Suppressor macrophage (primary cell): Measurements from ENCODE around the gene CREB3L2.
"Not testable (repeated sequence)": the region's sequence is repeated elsewhere in the genome, so short reads cannot be mapped to it uniquely, and the experiment has no call there.

Source experiments
- DNase-seq, 4 experiments: peaks; one replicate each; pipeline ENCODE4 v3.0.0-alpha.2; 2020 to 2022

CREB3L2 gene

DNA sequence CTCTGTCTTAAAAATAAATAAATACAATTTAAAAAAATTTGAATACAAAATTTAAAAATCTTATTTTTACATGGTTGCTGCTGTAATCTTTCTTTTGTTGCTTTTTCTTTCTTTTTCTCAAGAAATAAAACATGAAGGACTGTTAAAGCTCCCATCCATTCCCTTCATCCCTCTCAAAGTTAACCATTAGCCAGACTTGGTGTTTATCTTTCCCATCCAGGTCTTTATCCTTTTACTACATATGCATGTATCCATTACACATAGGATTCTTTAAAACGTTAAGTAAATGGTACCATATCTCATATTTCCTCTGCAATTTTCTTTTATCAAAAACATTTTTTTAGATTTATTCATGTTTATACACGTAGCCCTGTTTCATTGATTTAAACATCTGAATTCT, 70.1 kb downstream of the CREB3L2 start:
- no peak for DNase-seq

DNA sequence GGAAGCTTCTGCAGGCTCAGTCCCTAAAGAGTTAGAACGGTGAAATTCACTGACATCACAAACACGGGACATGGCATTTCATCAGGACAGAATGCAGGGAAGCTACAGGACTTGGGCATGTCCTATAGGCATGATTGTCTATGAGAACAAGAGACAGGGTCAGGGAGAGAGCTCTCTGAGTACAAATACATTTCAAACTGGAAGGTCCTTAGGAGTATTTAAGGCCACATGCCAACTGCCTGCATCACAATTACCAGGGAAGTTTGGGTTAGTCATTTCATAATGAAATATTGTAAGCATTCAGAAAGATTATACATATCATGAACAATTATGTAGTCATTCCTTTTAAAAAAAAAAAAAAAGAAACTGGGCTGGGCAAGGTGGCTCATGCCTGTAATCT, 71.3 kb downstream of the CREB3L2 start:
- DNase-seq, result peak; percentile 44 to 57 (median 48)

DNA sequence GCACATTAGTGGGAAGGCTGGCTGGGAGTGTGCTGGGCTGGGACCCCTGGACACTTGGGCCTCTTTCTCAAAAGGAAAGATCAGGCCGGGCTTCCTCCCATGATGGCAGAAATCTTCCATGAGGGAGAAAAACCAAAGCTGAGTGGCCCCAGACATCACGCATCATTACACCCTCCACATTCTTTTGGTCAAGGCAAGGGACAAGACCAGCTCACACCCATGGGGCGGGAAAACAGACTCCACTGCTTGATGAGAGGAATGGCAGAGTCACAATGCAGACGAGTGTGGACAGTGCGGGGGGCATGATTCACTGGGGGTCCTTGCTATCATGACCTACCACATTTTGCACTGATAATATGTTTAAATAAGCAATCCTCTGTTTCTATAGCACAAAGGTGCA, 73.3 kb downstream of the CREB3L2 start:
- DNase-seq, result no peak

DNA sequence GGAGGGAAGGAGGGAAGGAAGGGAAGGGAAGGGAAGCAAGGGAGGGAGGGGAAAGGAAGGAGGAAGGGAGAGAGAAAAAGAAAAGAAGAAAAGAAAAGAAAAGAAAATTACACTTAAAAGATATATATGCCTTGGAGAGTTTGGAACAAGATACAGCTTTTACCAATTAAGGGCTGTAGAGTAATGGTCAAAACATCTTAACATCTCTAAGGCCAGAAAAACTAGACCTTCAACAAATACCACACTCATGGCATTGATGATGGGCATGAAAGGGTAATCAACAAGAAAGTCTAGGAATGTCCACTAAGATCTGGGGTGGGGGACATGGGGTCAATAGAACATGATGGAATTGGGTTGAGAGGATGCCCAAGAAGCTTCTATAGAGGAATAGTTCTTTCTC, 74.5 kb downstream of the CREB3L2 start:
- no peak for DNase-seq

DNA sequence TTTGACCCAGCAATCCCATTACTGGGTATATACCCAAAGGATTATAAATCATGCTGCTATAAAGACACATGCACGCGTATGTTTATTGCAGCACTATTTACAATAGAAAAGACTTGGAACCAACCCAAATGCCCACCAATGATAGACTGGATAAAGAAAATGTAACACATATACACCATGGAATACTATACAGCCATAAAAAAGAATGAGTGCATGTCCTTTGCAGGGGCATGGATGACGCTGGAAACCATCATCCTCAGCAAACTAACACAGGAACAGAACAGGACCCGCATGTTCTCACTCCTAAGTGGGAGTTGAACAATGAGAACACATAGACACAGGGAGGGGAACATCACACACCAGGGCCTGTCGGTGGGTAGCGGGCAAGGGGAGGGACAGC, 75.7 kb downstream of the CREB3L2 start:
- DNase-seq, result not testable (repeated sequence)

DNA sequence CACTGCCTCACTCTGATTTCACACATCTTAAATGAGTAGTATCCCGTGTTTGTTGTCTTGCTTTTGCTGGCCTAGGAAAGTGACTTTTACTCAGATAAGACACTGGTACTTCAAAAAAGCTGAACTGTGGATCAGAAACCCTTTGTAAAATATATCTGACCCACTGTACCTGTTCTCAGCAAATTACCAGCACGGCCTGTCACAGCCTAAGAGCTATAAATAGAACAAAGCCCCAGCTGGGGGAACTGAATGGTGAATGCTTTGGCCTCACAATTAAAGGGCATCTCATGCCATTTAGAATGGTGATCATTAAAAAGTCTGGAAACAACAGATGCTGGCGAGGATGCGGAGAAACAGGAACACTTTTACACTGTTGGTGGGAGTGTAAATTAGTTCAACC, 76.1 kb downstream of the CREB3L2 start:
- DNase-seq, result no peak

DNA sequence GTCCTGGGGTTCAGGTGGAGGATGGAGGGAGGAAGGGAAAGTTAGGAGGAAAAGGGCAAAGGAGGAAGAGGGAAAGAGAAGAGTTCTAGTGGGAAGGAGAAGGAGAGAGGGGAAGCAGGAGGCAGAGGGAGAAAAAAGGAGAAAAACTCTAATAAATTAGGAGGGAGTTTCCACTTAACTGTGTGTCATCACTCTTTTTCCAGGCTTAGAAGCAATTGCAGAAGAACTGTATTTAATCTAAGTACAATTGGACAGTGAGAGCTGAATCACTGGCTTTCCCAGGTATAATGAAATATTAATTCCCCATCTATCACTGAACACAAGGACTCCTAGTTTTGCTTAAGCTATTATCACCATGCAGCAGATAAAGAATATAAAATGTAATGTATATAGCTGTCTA, 76.8 kb downstream of the CREB3L2 start:
- no peak for DNase-seq

DNA sequence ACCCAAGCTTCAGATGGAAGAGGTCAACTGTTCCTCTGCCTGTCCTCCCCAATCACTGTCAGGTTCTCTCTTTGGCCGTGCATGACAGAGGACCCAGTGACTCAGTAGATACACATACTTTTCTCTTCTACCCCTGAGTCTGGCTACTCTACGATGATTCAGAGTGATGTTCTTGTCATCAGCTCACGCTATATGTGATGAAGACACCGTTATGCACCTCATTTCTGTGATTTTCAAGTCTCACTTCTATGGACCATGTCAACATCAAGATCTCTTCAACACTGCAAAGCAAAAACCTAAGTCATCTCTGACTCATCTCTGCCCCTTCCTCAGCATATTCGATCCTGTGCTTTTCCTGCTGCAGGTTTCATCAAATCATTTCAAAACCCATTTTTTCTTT, 78.5 kb downstream of the CREB3L2 start:
- no peak for DNase-seq

DNA sequence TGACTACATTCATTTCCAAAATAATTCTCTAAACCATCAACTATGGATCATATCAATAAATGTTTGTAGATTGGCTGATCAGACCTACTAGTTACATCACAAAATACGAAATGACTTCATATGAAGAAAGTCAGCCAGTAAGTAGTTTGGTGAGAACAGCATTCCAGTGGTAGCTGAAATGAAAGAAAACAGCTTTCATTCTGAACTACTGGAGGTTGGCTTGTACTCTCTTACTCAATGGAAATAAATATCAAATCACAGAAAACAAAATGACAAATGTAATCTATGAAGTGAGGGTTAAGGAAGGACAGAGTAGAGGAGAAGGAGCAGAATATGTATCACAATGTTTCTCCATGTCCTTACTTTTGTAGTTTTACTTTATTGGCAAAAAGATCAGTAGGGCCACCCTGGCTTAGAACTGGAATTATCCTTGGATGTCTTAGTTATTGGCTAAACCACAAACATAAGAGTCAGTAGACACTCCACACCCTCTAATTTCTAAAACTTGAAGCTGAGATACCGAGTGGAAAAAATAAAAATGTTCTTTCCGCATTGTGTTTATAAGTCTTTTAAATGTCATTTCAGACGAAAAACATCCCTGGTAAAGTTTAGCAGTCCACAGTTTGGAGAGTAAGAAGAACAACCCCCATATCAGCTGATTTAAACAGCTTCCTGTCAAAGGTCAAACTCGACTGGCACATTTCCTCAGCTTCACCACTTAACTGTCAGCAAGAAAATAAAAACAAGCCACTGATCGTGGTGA, 81.1 kb downstream of the CREB3L2 start:
- peak in 3 of 4 experiments; percentile 23 to 52 (median 35) for DNase-seq

DNA sequence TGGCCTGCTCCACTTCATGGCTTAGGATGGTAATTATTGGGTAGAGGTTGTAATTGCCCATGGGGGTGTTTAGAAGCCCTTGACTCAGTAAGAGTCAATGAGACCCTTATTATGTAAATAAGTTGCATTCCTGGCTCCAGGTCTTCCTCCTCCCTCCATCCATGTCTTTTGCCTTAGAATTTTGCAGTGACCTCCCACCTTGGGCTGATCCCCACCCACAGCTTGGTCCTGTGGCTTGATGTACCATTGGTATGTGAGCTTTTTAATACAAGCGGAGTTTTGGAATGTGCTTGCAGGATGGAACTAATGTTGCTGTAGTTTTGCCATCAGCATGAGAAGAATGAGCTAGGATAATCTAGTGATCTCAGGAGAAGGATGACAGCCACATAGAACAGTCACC, 81.9 kb downstream of the CREB3L2 start:
- DNase-seq, result no peak

DNA sequence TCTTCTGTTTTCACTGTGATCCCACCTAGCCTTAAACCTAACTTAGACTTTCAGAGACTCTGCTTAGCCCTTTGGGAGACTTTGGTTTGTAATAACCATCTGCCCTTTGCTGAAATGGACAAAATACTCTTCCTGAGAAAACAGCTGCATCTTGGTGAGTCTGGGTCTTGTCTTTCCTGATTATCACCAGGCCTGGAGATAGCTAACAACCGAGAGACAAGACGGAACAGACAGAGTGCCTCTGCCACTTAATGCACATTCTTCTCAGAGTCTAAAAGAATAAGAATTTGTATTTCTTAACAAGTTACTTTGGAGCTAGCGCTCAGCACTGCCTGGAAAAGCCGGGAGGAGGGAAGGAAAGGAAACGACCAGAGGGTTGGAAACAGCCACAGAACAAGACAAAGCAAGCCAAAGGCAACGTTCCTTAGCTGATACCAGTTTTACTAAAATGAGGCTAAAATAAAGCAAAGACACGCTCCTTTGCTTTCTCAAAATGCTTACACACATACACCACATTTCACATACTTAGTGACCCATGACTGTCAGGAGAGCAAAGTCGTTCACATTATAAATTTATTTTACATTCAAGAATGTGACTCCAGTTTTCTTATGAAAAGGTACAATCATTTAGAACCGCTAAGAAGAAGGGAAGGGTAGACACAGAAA, 84.8 kb downstream of the CREB3L2 start:
- DNase-seq, result no peak

DNA sequence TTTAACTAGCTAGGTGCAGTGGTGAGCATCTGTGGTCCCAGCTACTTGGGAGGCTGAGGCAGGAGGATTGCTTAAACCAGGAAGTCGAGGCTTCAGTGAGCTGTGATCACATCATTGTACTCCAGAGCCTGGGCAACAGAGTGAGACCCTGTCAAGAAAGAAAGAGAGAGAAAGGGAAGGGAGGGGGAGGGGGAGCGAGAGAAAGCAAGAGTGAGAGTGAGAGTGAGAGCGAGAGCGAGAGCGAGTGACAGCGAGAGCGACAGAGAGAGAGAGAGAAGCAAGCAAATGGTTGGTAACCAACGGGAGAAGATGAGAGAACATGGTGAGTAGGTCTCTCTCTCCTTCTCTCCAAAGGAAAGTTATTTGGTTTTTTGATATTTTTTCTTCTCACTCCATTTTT, 85.3 kb downstream of the CREB3L2 start:
- no peak for DNase-seq

DNA sequence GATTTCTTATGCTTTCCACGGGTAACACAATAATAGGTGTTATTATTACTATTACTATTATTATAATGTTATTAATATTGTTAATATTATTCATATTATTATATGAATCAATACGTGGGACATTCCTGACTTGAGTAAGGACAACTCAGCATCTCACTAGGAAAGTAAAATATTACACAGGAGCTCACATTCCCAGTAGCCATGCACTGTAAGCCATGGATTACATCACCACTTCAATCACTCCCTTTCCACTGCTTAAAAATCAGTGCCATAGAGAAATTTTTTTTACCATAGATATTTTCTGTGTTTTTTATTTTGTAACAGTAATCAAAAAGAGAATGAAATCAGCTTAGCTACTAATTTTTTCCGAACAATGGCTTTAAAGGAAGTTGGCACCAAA, 86.6 kb downstream of the CREB3L2 start:
- no peak for DNase-seq

DNA sequence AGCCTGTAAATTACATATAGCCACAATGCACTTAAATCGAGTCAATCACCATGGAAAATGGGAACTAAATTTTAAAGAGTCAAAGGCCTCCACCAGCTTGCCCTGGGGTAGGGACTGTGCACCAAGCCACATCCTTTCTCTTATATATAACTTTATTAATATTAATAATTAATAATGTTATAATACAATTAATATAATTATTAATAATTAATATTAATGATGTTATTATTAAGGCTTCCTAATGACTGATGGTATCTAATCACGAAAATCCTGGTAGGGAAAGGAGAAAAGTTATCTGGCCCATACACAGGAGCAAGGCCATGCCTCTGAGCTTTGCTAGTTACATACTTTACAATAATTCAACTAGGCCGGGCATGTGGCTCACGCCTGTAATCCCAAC, 87.9 kb downstream of the CREB3L2 start:
- no peak for DNase-seq

DNA sequence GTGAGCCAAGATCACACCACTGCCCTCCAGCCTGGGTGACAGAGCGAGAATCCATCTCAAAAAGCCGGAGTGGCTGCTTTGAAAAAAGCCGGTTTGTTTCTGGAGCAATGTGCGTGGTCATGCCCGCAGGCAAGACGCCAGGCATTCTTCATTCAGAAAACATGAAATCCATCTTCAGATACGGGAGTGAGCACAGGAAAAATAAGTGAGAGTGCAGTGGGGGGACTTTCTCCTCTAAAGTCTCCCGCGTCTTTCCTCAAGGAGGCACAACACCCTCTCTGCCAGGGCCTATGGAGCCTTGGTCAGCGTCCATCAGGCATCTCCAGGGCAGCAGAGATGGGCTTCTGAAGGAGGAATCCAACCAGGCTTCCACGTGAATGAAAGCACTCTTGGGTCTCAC, 92.8 kb downstream of the CREB3L2 start:
- DNase-seq, result no peak

DNA sequence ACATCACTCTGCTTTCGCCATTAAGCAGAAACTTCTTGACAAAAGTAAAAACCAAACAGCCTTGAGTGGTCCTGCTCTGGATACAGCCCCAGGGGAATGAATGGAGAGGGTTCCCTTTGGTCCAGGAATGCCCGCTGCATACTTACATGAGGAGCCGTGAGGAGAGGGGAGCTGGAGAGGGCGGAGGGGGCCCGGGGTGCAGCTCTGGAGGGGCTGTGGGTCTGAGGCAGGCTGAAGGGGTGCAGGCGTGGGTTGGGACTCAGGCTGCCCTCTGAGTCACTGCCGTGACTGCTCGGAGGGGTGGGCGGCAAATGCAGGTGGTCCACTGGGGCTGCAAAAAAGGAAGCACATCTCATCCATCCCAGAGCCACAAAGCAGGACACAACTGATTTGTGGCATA, 93.8 kb downstream of the CREB3L2 start:
- DNase-seq, result no peak

DNA sequence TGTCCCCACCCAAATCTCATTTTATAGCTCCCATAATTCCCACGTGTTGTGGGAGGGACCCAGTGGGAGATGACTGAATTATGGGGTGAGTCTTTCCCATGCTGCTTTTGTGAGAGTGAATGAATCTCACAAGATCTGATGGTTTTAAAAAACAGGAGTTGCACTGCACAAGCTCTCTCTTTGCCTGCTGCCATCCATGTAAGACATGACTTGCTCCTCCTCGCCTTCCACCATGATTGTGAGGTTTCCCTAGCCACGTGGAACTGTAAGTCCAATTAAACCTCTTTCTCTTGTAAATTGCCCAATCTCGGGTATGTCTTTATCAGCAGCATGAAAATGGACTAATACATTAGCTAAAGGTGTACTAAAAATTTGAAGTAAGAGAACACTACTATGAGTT, 95.2 kb downstream of the CREB3L2 start:
- not testable (repeated sequence) for DNase-seq

DNA sequence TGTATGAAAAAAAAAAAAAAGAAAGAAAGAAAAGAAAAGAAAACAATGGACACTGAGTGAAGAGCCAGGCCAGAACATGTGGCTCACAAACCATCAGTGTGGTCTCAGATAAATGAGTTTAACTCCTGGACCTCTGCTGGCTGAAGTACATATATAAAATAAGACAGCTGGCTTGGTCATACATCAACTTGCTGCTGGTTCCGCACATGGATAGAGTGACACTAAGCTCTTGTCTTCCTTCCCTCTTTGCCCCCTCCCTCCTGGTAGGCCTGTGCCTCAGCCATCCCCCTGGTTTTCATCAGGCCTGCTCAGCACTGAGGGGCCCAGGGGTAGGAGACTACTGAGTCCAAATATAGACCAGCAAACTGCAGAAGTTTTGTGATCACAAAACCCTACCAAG, 97.1 kb downstream of the CREB3L2 start:
- DNase-seq, result no peak

DNA sequence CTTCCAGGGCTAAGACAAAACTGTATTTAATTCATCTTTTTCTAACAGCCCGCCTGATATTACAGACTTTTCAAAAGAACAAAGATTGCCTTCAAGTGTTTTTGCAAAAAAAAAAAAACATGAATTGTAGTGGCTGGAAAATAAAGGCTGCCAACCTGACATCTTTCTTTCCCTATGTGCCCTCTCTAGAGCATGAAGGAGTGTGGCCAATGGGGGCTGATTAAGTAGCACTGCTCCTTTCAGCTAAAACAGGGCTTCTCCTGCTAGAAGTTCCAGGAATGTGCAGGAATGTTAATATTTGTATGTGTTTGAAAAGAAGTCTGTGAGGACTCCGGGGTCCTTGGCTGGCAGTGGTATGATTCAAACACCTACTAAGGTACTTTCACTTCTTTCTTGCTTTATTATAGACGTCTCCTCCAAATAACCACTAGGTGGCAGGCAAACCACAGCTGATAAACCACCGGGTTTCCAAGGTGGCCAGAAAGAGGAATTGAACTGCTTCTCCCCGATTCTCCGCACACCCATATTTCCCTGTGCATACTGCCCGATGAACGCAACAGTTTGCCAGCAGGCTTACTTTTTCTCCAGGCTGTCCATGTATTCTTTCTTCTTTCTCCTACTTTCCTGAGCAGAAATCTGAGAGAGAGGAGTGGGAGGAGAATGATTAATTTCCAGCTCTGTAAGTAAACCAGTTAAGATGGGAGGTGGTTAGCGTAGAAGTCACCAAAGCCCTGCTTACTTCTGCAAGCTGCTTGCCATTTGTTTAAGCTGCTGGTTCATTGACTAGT, 98.3 kb downstream of the CREB3L2 start:
- peak; percentile 77 to 92 (median 87) for DNase-seq

DNA sequence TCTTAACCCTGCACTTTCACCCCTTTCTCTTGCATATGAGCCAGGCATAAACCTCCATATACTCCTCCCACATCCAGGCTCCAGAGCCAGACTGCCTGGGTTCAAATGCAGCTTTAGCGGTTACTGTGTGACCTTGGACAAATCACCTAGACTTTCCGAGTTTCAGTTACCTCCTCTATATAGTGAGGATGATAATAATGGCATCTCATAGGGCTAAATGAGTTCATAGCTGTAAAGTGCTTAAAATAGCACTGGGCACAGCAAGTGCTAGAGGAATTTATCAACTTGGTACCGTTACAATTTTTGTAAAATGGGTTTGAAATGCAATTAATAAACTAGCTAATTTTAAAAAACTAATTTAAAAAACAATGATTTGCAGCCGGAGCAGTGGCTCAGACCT, 101.7 kb downstream of the CREB3L2 start:
- no peak for DNase-seq

DNA sequence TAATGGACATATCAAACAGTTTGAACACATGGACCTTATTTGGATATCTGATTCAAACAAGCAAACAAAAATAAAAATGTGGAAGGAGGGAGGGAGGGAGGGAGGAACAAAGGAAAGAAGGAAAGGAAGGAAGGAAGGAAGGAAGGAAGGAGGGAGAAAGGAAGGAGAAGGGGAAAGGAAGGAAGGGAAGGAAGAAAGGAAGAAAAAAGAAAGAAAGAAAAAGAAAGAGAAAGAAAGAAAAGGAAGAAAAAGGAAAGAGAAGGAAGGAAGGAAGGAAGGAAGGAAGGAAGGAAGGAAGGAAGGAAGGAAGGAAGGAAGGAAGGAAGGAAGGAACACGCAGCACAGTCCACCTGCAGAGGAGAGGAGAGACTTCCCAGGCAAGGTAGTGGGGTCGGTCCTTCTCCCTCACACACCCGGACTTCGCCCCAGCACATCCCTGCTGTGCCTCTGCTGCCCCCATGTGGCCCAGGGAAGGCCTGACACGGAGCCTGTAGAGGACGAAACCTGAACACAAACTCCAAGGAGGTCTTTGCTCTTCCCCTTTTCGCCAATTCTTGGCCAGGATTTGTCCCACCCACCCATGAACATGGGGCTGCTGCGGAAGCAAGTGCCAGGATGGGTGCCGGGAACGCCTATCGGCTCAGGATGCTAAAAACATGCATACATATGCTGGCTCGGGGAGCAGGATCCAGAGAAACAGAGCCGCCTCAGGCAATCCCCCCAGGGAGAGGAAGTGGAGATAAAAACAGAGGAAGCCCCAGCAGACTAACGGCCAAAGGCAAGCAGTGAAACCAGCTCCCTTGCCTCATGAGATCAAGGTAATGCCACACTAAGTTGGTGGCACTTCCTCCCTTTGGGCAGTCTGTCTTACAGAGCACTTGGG, 102.8 kb downstream of the CREB3L2 start:
- DNase-seq, result peak; percentile 81 to 89 (median 86)
